ENCODE results near the gene CSGALNACT2.

- TF ChIP-seq CTCF (IDR thresholded peaks at IDR 0.05) (no peak), EZH2 (IDR thresholded peaks at IDR 0.05; ENCODE audit: borderline replicate concordance, insufficient read depth, low read depth, low read length, poor library complexity, severe bottlenecking) (no peak)
Observed at GRCh38 chr10:43208147-43209073, 70.2 kb downstream of the CSGALNACT2 start.

Data from B cell (primary cell).